RWPE2 (cell line): ENCODE data around the gene ATP2B3.

ENCODE experiments used
- ATAC-seq: fragments of 200-7000 bp; cut with Tn5 transposase; 3 replicates; pipeline ENCODE4 v1.9.1; 2021; ENCODE audit warnings: low read depth
- DNase-seq: peaks from one replicate; pipeline ENCODE4 v3.0.0-alpha.2; 2020; ENCODE audit warnings: low spot score
- H3K27ac ChIP-seq: fragments of 450-650 bp; 2 replicates; pipeline ENCODE4 v1.5.1; 2017; ENCODE audit warnings: mild to moderate bottlenecking; ENCODE audit not compliant: poor library complexity, severe bottlenecking
- H3K27me3 ChIP-seq: fragments of 250-450 bp; sonication (Bioruptor Pico); 2 replicates; pipeline ENCODE4 v1.5.1; 2021; ENCODE audit warnings: mild to moderate bottlenecking, moderate library complexity; ENCODE audit not compliant: insufficient read depth, poor library complexity, severe bottlenecking
- H3K36me3 ChIP-seq: fragments of 250-450 bp; sonication (Bioruptor Pico); 2 replicates; pipeline ENCODE4 v1.5.1; 2020; ENCODE audit warnings: low read depth, mild to moderate bottlenecking, moderate library complexity
- H3K4me1 ChIP-seq: fragments of 250-450 bp; sonication (Bioruptor Pico); 2 replicates; pipeline ENCODE4 v1.5.1; 2021; ENCODE audit warnings: mild to moderate bottlenecking, moderate library complexity; ENCODE audit not compliant: insufficient read depth, poor library complexity, severe bottlenecking
- H3K4me3 ChIP-seq: fragments of 250-450 bp; sonication (Bioruptor Pico); 2 replicates; pipeline ENCODE4 v1.5.1; 2021; ENCODE audit warnings: mild to moderate bottlenecking, moderate library complexity; ENCODE audit not compliant: severe bottlenecking
- H3K9me3 ChIP-seq: fragments of 250-450 bp; sonication (Bioruptor Pico); 2 replicates; pipeline ENCODE4 v1.5.1; 2021; ENCODE audit warnings: mild to moderate bottlenecking, moderate library complexity; ENCODE audit not compliant: severe bottlenecking
- CTCF ChIP-seq: fragments of 450-650 bp; IDR thresholded peaks from one replicate; pipeline ENCODE4 v1.5.1; 2017; ENCODE audit warnings: mild to moderate bottlenecking, moderate library complexity; ENCODE audit not compliant: poor library complexity, severe bottlenecking

Gene ATP2B3

DNA sequence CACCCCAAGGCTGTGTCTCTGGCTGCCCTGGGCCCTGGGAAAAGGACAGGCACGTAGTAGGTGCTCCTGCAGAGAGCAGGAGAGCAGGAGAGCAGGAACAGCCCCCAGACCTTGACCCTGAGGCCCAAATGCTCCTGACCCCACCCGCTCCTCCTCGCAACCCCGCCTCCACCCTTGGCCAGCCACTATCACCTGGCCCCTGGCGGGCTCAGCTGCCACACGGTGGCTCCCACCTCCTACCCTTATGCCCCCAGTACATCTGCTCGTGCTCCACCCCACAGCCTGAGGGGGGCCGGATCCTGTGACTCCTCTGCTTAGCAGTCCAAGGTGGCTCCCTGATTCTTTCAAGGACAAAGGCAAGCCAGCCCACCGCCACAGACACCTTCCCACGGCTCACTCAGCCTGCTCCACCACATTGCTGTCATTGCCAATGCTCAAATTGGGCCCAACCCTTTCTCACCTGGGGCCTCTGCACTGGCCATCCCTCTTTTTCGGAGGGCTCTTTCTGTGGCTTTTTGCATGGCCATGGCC is 41.6 kb upstream of the ATP2B3 start:
- H3K4me3 ChIP-seq = no peak overlapping the region
- no peak overlapping the region for H3K27ac ChIP-seq
- no peaks in the 10 kb centered on the region for H3K4me1 ChIP-seq
- DNase-seq (no peak), ATAC-seq (no peak)
- no peak for TF ChIP-seq CTCF
- H3K36me3 ChIP-seq = no peaks in the 10 kb centered on the region
- H3K9me3 ChIP-seq = no peaks in the 10 kb centered on the region
- no peaks in the 10 kb centered on the region for H3K27me3 ChIP-seq

DNA sequence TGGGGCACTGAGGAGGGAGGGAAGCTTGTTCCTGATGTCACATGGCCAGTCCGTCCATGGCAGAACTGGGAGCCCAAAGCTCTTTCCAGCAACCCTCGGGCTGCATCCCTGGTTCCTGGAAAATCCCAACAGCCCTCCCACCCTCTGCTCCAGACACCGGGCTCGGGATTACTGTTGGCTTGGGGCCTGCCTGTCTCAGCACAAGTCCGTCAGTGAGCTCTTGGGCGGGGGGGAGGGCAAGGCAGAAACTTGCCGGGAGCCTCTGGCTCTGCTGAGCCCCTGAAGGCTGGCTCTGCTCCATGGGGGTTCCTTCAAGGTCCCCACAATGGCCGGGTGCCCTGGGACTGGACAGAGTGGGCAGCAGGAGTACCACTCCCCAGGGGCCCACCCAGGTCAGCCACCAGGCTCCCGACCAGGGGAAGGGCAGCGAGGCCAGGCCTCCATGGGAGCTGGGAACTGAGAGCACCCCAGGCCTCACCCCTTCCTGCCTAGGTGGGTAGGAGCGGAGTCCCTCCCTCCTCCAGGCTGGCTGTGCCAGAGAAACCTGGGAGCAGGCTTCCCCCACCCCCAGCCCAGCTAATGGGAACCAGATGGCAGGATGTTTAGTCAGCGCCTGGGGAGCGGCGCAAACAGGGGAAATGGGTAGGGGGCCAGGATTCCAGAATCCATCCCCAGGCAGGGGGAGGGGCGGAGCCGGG is 40.6 kb upstream of the ATP2B3 start:
- H3K27me3 ChIP-seq = no peaks in the 10 kb centered on the region
- H3K9me3 ChIP-seq = no peaks in the 10 kb centered on the region
- no peak overlapping the region for H3K27ac ChIP-seq
- ATAC-seq = no peak
- no peaks in the 10 kb centered on the region for H3K4me1 ChIP-seq
- no peak for TF ChIP-seq CTCF
- no peaks in the 10 kb centered on the region for H3K36me3 ChIP-seq
- no peak for DNase-seq
- H3K4me3 ChIP-seq = no peak overlapping the region

- H3K4me3 ChIP-seq = no peak overlapping the region
- H3K9me3 ChIP-seq = no peaks in the 10 kb centered on the region
- no peaks in the 10 kb centered on the region for H3K36me3 ChIP-seq
- no peak for DNase-seq
- ATAC-seq = no peak
- no peak overlapping the region for H3K27ac ChIP-seq
- H3K4me1 ChIP-seq = no peaks in the 10 kb centered on the region
- no peak for TF ChIP-seq CTCF
- no peaks in the 10 kb centered on the region for H3K27me3 ChIP-seq
These were observed 40.0 kb upstream of the ATP2B3 start for GRCh38 chrX:153477364-153477857.

GRCh38 chrX:153477901-153478300 is 39.5 kb upstream of the ATP2B3 start:
- no peak overlapping the region for H3K4me3 ChIP-seq
- no peak for TF ChIP-seq CTCF
- H3K36me3 ChIP-seq = no peaks in the 10 kb centered on the region
- H3K27me3 ChIP-seq = no peaks in the 10 kb centered on the region
- no peaks in the 10 kb centered on the region for H3K9me3 ChIP-seq
- ATAC-seq (no peak), DNase-seq (no peak)
- H3K27ac ChIP-seq = no peak overlapping the region
- no peaks in the 10 kb centered on the region for H3K4me1 ChIP-seq

DNA sequence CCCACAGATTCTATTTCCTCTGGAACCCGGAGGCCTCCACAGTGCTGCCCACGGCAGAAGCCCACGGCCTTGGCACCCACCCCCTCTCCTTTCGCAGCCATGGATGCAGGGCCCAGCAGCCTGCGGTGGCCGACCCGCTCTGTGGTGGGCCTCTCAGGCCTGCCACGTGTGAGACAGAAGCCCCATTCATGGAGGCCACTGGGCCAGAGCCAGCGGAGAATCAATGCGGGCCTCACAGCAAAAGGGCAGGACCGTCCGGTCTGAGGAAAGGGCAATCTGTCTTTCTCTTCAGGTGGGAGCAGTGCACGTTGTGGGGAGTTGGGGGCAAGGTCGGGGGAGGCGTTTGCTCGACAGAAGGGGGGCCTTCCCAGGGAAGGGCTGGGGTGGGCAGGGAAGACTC is 38.7 kb upstream of the ATP2B3 start:
- no peak overlapping the region for H3K4me3 ChIP-seq
- ATAC-seq = no peak
- no peak for DNase-seq
- H3K36me3 ChIP-seq = no peaks in the 10 kb centered on the region
- no peaks in the 10 kb centered on the region for H3K27me3 ChIP-seq
- no peak for TF ChIP-seq CTCF
- H3K27ac ChIP-seq = no peak overlapping the region
- H3K4me1 ChIP-seq = no peaks in the 10 kb centered on the region
- H3K9me3 ChIP-seq = no peaks in the 10 kb centered on the region
